ENCODE results near the gene NAXD.
"Not testable (repeated sequence)": the region's sequence is repeated elsewhere in the genome, so short reads cannot be mapped to it uniquely, and the experiment has no call there.

NAXD gene

DNA sequence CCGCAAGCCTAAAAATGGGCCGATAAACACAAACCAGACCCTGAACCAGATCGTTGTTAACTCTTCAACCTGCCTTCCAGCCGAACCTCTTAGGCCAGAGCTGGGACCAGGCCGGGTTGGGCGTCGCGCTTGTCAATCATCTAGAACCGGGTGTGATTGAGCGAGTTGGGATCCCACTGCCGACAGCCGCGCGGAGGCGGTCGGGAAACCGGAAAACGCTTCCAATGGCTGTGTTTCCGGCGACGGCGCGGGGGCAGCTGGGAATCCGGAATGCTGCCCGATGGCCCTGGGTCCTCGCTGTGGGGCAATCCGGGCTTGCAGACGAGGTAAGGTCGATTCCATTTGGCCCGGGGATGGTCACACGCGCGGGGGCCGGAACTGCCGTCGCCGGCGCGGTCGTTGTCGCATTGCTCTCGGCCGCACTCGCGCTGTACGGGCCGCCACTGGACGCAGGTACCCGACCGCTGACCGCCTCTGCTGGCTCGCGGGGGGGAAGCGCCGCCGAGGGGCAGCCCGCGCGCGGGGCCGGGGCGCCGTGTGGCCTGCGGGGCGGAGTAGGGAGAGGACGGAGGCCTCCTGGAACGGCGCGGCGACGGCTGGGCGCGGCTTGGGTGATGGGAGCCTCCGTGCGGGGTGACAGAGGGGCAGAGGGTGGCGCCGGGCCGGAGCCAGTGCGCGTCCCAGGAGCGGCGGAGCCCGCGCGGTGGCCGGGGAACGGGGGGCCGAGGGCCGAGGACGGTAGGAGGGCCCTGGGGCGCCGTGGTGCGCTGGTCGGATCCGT lies at the start of gene NAXD:
NAXD (plus strand) TSS at position 224 of the 781 bp plus-strand sequence; CDS start at position 281, 57 bp downstream.
- peak; percentile 96 for DNase-seq

DNA sequence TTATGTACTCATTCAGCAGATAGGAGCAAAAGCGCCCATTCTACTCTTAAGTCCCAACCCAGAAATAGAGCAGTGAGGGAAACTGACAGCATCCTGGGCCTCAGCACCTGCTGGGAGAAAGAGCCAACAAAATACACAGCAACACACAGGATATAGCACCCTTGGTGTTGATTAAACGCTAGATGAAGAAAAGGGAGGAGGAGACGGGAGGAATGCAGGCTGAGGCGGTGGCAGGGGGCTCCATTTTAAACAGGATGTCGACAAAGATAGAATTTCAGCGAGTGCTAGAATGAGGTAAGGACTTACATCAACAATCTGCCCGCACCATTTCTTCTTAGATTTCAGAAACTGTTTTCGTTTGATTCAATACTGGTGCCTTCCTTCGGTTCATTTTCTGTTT lies 49.2 kb upstream of the NAXD start:
- no peak for DNase-seq

DNA sequence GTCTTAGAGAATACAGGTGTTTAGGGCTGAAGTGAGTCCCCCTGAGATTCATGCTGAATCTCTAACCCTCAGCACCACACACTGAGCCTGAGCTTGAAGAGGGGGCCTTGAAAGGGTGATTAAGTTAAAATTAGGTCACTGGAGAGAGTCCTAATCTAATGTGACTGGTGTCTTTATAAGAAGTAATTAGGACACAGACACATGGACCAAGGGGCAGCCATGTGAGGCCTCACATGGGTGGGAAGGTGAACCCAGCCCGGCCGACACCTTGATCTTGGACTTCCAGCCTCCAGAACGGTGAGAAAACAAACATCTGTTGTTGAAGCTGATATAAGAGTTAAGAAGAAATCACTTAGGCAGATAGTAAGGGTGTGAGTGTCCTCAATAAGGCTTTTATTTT lies 46.7 kb upstream of the NAXD start:
- no peak for DNase-seq

DNA sequence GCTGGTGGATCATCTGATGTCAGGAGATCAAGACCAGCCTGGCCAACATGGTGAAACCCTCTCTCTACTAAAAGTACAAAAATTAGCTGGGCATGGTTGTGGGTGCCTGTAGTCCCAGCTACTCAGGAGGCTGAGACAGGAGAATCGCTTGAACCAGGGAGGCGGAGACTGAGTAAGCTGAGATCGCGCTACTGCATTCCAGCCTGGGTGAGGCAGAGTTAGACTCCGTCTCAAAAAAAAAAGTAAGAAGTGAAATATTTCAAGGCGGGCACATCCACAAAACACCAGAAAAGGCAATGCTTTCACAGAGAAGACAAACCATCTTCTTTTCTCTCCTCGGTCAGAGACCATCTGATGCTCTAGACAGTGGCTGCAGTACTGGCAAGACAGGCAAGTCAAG lies 45.4 kb upstream of the NAXD start:
- DNase-seq = not testable (repeated sequence)

DNA sequence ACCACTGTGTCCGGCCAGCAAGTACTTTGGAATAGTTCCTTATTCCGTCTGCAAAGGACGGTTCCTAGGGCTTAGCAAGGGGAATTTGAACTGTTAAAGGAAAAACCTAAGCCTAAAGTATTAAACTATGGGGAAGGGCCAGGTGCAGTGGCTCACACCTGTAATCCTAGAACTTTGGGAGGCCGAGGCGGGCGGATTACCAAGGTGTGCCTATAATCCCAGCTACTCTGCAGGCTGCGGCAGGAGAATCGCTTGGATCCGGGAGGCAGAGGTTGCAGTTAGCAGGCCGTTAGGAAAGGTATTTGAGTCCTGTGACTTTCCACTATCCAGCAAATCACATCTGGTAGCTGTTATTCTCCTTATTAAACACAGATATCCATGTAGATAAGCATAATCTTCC lies 44.5 kb upstream of the NAXD start:
- DNase-seq = no peak

DNA sequence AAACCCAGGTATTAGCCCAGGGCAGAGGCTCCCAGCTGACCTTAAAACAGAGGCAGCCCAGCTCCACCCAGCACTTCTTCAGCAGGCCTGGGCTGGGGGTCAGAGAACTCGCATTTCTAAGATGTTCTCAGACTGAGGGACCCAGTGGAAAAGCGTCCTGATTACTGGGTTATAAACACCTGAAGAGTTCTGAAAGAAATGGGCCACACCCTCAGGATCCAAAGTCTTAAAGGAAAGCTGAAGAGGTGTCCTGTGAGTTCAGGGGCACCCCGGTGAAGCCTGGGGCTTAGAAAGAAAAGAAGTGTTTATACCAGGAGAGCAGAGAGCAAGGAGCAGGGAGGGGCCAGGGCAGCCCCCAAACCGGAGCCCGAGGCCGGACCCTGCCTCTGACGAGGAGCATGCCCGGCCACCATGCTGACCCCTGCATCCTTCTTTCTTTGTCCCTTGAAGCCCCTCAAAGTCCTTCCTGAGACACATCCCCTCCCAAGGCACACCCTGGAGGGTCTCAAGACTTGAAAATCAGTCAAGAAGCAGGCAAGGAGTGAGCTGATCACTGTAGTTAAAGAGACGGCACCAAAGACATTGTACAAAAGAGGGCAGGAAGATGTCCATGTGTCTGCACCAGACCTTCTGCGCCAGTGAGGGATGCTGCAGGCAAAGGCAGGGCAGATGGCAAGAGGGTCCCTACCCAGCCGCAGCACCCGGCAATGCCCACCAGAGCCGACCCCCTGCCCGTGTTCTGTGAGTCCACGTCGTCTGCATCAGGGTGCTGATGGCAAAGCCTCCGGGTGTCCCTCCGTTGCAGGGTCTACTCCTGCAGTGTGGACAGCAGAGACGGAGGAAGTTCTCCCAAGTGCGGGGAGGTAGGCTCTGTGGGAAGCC lies 43.2 kb upstream of the NAXD start:
- DNase-seq = no peak

DNA sequence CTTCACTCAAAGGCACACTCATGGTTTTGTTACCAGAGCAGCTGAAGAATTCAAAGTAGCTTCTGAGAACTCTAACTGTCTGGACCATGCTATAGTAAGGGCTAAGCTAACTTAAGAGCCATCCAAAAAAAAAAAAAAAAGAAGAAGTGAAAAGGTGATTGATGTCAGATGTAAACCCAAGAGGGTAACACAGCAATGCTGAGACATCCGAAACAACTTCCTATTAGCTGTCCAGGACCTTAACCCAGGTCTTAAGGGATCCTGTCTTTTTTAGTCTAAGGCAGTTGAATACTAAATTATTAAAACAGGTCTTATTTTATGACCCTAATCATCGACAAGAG lies 42.6 kb upstream of the NAXD start:
- DNase-seq = no peak

DNA sequence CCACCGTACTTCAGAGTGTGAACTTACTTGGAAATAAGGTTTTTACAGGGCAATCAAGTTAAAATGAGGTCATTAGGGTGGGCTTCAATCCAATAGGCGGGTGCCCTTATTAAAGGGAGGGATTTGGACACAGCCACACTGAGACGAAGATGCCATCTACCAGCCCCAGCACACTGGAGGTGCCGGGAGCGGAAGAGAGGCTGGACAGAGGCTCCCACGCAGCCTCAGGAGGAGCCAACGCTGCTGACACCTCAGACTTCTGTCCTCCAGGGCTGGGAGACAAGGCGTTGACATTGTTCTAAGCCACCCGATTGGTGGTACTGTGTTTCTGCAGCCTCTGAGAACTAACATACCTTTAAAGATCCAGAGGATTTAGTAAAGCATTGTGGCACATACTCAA lies 41.2 kb upstream of the NAXD start:
- DNase-seq = no peak

DNA sequence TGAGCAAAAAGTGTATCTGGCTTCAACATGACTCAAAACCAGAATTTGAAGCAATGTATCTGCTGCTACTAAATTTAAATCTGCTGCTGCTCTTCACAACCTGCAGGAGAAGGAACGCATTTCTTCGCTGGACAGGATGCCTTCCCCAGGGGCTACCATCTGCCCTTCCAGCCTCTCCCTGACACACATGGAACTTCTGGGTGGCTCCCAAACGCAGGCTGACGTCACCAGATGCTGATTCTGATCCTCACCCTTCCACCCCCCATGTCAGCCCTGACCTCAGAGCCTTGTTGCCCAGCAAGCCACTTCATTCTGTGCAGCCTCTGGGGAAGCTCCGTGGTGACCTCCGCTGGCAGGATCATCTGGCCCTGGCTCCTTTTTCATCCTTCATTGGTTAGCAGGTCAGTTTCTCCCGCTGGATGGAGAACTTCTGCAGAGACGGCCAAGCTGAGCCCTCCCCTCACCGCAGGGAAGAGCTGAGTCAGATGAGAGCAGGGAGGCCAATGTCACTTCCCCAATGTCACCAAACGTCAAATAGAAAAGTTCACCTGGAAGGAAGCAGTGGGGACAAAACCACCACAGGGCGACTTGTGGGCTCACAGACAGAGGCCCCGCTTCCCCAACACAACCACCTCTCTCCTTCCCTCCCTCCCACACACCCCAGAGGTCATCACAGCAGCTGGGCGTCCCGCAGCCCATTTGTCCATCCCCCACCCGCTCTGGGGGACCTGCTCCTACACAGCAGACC lies 39.8 kb upstream of the NAXD start:
- DNase-seq = peak; percentile 61

DNA sequence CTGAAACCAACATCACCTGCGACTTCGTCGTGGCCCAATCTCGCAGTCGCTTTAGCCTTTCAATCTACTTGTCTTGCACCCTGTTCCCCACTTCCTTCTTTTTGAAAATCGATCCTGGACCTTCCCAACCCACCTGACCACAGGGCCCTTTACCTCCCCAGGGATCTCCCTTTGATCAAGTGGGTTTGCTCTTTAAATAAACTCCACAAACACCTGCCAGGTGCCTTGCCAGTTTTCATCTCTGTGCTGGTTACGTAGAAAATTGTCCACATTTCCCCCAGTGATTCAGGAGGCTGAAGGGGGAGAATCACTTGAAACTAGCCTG lies 39.3 kb upstream of the NAXD start:
- DNase-seq = no peak

DNA sequence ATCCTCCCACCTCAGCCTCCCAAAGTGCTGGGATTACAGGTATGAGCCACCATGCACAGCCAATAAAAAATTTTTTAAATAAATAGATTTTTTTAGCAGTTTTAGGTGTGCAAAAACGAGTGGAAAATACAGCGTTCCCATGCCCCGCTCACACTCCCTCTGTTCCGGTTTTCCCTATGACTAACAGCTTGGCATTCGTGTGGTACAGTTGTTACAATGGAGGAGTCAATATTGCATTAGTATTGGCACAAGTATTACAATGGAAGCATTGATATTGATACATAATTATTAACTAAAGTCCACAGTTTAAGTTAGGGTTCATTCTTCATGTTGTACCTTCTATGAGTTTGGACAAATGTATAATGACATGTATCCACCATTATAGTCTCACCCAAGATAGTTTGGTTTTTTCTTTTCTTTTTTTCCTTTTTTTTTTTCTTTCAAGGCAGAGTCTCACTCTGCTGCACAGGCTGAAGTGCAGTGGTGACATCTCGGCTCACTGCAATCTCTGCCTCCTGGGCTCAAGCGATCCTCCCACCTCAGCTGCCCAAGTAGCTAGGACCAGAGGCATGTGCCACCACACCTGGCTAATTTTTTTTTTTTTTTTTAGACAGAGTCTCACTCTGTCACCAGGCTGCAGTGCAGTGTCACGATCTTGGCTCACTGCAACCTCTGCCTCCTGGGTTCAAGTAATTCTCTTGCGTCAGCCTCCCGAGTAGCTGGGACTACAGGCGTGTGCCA lies 38.4 kb upstream of the NAXD start:
- DNase-seq = no peak

DNA sequence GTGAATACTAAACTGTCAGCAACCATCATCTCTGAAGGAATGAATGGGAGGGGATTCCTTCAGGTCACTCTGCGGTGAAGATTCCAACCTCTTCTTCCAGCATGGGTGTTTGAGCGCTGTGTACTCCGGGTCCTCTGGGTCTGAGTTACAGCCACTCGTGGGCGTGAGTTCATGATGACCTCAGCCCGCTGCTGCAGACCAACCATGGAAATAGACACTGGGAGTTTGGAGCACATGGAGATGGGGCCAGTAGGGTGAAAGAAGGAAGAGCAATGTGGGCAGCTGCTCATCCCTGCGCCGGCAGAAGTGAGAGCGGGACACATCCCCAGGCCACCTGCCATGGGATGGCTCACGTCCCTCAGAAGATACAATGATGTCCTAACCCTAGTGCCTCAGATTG lies 37.0 kb upstream of the NAXD start:
- no peak for DNase-seq

DNA sequence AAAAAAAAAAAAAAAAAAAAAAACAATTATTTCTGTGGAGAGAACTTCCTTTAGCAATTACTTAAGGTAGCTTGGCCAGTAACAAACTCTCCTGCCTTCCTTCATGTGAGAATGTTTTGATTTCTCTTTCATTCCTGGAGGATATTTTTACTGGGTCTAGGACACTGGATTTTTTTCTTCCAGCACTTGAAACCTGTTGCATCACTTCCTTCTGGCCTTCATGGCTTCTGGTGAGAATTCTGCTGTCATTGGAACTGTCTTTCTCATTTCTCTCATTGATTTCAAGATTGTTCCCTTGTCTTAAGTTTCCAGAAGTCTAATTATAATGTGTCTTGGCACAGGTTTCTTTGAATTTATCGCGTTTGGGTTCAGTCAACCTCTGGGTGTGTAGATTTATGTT lies 34.5 kb upstream of the NAXD start:
- DNase-seq = no peak

DNA sequence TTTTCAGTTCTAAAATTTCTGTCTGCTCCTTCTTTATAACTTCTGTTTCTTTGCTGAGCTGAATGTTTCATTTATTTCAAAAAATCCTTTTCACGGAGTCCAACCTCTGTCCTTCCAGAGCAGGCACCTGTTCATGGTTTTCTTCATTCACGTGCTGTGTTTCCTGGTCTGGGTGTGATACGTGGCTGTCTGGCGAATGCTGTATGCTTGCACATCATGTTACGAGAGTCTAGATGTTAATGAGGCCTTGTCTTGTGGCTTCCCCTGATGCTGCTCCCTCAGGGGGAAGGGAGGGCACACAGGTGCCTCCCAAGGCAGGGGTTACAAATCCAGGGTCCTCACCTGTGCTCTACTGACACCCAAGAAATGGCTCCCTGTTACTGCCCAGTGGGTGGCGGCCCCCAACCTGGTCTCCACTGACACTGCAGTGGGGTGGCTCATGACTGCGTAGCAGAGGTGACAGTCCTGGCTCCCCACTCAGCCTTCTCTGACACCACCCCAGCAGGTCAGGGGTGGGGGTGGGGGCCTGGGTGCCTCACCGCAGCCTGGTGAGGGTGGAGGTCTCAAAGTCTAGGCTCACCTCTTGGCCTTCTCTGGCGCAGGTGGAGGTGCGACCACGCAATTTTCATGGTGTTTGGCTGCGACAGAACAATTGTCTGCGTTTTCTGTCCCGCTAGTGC lies 33.7 kb upstream of the NAXD start:
- no peak for DNase-seq

DNA sequence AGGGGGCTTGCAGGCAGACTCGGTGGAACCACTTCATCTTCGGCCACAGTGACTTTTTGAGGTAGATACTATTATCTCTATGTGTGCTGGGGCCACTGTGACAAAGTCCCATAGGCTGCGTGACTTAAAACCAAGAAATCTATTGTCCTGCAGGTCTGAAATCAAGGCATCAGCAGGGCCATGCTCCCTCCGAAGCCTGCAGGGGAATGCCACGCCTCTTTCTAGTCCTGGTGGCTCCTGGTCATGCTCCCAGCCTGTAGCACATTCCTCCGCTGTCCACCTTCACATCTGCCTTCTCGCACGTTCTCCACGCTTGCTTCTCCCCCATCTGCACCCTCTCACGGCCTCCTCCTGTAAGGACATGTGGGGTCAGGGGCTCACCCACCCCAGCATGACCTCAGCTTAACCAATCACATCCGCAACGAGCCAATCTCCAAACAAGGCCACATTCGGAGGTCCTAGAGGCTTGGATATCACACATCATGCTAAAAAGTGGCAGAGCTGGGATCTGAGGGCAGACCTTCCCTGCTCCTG lies 32.9 kb upstream of the NAXD start:
- no peak for DNase-seq

DNA sequence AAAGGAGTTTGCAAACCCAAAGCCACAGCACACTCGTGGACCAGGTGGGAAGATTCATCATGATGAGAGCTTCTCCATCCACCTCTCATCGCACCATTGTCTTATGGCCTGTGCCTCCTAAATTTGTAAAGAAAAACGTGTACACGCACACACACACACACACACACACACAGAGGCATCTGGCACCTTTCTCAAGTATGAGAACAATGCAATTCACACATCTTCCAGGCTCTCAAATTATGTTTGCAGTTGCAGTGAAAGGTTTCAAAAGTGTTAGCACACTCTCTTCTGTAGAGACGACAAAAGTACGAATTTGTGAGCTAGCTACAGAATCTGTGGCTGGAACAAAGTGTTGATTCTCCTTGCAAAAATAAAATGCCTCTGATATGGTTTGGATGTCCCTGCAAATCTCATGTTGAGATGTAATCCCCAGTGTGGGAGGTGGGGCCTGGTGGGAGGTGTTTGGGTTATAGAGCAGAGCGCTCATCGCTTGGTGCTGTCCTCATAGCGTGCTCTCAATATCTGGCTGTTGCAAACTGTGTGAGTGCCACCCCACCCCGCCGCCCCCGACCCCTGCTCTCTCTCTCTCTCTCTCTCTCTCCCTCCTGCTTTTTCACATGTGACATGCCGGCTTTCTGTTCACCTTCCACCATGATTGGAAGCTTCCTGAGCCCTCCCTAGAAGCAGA lies 32.0 kb upstream of the NAXD start:
- DNase-seq = no peak

DNA sequence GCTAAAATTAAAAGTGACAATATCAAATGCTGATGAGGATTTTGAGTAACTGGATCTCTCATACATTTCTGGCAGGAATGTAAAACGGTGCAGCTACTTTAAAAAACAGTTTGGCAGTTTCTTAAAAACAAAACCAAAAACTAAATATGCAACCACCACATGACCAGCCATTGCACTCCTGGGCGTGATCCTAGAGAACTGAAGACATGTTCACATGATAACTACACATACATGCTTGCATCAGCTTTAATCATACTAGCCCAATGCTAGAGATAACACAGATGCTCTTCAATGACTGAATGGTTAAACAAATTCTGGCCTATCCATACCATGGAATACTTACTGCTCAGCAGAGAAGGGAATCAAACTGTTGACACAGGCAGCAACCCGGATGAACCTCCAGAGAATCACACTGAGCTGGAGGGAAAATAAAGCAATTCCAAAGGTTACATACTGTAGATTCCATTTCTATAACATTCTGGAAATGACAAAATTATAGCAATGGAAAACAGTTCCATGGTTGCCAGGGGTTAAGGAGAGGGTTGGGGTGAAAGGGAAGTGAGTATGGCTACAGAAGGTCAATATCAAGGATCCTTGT lies 25.5 kb upstream of the NAXD start:
- DNase-seq = no peak

DNA sequence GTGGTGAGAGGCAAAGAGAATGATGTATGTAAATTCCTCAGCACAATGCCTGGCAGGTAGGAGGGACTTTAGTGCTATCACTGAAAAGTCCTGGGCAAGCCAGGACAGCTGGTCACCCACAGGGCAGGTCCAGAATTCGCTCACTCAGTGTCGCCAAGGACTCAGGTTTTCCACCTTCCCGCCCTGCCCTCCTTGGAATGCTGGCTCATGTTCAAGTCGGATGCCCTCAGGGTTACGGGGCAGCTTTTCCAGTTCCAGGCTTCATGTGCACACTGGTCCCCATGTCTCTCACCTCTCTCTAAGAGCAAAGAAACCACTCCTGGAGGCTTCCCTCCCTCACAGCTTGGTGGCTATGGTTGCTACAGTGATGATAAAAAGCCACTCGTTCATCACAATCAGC lies 24.8 kb upstream of the NAXD start:
- DNase-seq = no peak

DNA sequence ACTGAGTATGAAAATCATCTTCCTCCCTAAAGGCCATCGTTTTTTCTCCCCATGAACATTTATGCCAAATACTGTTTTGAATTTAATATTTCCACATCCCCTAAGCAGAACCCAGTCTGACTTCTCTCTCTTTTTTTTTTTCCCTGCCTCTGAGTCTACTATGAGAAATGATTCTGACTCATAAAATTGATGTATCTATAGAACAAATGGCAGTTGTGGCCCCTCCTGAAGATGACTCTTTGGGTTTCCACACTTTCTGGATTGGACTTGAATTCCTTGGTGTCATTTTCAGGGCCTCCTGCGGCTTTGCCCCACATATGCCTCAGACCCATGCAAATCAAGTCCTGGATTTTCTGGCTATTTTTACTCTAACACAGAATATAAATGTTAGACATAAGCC lies 22.7 kb upstream of the NAXD start:
- no peak for DNase-seq

DNA sequence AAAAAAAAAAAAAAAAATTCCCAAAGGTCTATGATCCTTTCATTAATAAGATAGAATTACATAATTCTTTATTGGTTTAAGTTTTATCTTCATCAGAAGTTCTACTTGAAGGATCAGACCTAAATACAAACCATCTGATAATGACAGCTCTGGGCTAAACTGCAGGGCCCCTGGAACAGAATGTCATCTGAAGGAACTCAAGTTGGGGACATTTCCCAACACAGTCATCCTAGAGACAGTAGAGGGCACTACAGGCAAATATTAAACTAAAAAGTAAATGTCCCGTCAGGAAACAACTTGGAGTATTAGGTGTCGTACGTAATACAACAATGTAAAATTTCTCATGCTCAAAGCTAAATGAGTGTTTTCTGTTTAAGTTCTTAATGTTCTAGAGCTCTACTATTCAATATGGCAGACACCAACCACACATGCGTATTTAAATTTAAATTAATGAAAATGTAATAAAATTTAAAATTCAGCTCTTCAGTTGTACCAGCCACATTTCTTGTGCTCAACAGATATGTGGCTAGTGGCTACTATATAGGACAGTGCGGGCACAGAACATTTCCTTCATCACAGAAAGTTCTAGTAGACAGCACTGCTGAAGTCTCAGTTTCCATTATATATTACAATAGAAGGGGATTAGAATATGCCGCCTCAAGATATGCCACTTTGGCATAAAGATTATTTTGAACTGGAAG lies 21.8 kb upstream of the NAXD start:
- DNase-seq = peak; percentile 59

Measured in EL (cell line).